ENCODE data around the gene NME5. TPM values are rescaled to one million over a fixed set of nuclear protein-coding genes. Genes with fewer than 3 reads are reported as not detected.

NME5 gene
- total RNA-seq, 2 donors from 2014 or later, result not detected

Other genes starting within 250 kb of the NME5 start
- gene PKD2L2, start 250.0 kb downstream of the NME5 start, total RNA-seq, result under 1 TPM in 1 of 2 donors, not detected in 1; 0.48 TPM
- 10 to 100 TPM; 24.0 to 38.0 TPM for gene FAM13B, start 106.3 kb downstream of the NME5 start, total RNA-seq
- gene WNT8A, start 55.4 kb downstream of the NME5 start, total RNA-seq, result not detected
- gene BRD8, start 39.2 kb upstream of the NME5 start, total RNA-seq, result 100 to 1,000 TPM in 1 of 2 donors, 10 to 100 TPM in 1; 58.3 to 209 TPM
- 10 to 100 TPM; 63.0 to 82.9 TPM for gene KIF20A, start 39.7 kb upstream of the NME5 start, total RNA-seq
- 10 to 100 TPM; 38.4 to 56.6 TPM for gene CDC23, start 73.9 kb upstream of the NME5 start, total RNA-seq
- under 1 TPM in 1 of 2 donors, not detected in 1; 0.11 TPM for gene GFRA3, start 135.2 kb upstream of the NME5 start, total RNA-seq
- 10 to 100 TPM; 19.1 to 30.5 TPM for gene CDC25C, start 192.4 kb upstream of the NME5 start, total RNA-seq
- gene FAM53C, start 198.8 kb upstream of the NME5 start, total RNA-seq, result 10 to 100 TPM; 31.7 to 48.4 TPM
- 10 to 100 TPM; 40.5 to 54.6 TPM for gene KDM3B, start 213.3 kb upstream of the NME5 start, total RNA-seq

Measured in activated naive CD4-positive, alpha-beta T cell treated with anti-CD3 and anti-CD28 coated beads, Interleukin-2, amount 50 U/mL, for 72 hours (primary cell).